IMR-90 (cell line): ENCODE measurements around the gene TAS1R1. TPM values are rescaled to one million over a fixed set of nuclear protein-coding genes. Genes with fewer than 3 reads are reported as not detected.

ENCODE experiments used
- ATAC-seq: fragments of 200-7000 bp; cut with Tn5 transposase; 2 replicates; pipeline ENCODE4 v1.9.1; 2020; ENCODE audit warnings: low read depth, mild to moderate bottlenecking, moderate library complexity
- BruUV-seq: library from RNA; stranded (reverse); fragments of 400-500 nt; replicated peaks from 2 replicates; lab custom pipeline; 2021; lab: Mats Ljungman, UMichigan
- CTCF ChIA-PET: fragments of 300-600 bp; formaldehyde crosslinking; extraction: SDS; loops from one replicate; lab custom pipeline; 2021; ENCODE audit warnings: antibody characterized with exemption; lab: Yijun Ruan, JAX
- POLR2A ChIA-PET: fragments of 300-600 bp; sonication (Branson Sonifier 250); formaldehyde crosslinking; loops from one replicate; lab custom pipeline; 2022; ENCODE audit warnings: antibody characterized with exemption; ENCODE audit not compliant: unreplicated experiment; lab: Charles Lee
- DNase-seq: peaks from one replicate; pipeline ENCODE4 v3.0.0; 2013
- H2AFZ ChIP-seq: replicated peaks from 2 replicates; pipeline ENCODE3; 2013; ENCODE audit warnings: low read length, mild to moderate bottlenecking; ENCODE audit not compliant: poor library complexity
- H2AK5ac ChIP-seq: 2 replicates; pipeline ENCODE4 v1.6.1; 2013; ENCODE audit warnings: low read depth, low read length, inconsistent platforms
- H2AK9ac ChIP-seq: replicated peaks from 2 replicates; pipeline ENCODE3; 2013; ENCODE audit warnings: mild to moderate bottlenecking, low read depth, low read length, moderate library complexity; ENCODE audit not compliant: poor library complexity
- H2BK120ac ChIP-seq: 2 replicates; pipeline ENCODE4 v1.6.1; 2013; ENCODE audit warnings: low read depth, low read length, inconsistent platforms
- H2BK15ac ChIP-seq: 3 replicates; pipeline ENCODE4 v1.6.1; 2013; ENCODE audit warnings: low read depth, low read length, inconsistent platforms
- H2BK20ac ChIP-seq: 2 replicates; pipeline ENCODE4 v1.6.1; 2013; ENCODE audit warnings: low read depth, mild to moderate bottlenecking, inconsistent platforms, low read length, moderate library complexity
- H2BK5ac ChIP-seq: 2 replicates; pipeline ENCODE4 v1.6.1; 2013; ENCODE audit warnings: mild to moderate bottlenecking, low read depth, low read length, inconsistent platforms; ENCODE audit not compliant: poor library complexity, severe bottlenecking
- H3K14ac ChIP-seq: replicated peaks from 2 replicates; pipeline ENCODE4 v1.6.1; 2013; ENCODE audit warnings: low read depth, low read length, inconsistent platforms
- H3K18ac ChIP-seq: 2 replicates; pipeline ENCODE4 v1.6.1; 2013; ENCODE audit warnings: low read depth, low read length, control low read depth
- H3K23ac ChIP-seq: 2 replicates; pipeline ENCODE4 v1.6.1; 2013; ENCODE audit warnings: low read depth, low read length, inconsistent platforms
- H3K27ac ChIP-seq: 2 replicates; pipeline ENCODE4 v1.5.1; 2013; ENCODE audit warnings: mild to moderate bottlenecking, control low read depth, low read length; ENCODE audit not compliant: insufficient read depth
- H3K27me3 ChIP-seq: 2 replicates; pipeline ENCODE4 v1.6.1; 2013; ENCODE audit warnings: low read length; ENCODE audit not compliant: control insufficient read depth, insufficient read depth
- H3K36me3 ChIP-seq: 2 replicates; pipeline ENCODE4 v1.6.1; 2013; ENCODE audit warnings: low read length, mixed read lengths; ENCODE audit not compliant: control insufficient read depth, insufficient read depth
- H3K4ac ChIP-seq: 2 replicates; pipeline ENCODE4 v1.6.1; 2013; ENCODE audit warnings: low read depth, low read length, inconsistent platforms
- H3K4me1 ChIP-seq: 2 replicates; pipeline ENCODE4 v1.6.1; 2013; ENCODE audit warnings: low read length, mixed read lengths; ENCODE audit not compliant: control insufficient read depth, insufficient read depth
- H3K4me2 ChIP-seq: 2 replicates; pipeline ENCODE4 v1.6.1; 2013; ENCODE audit warnings: low read depth, mild to moderate bottlenecking, control low read depth, low read length, moderate library complexity
- H3K4me3 ChIP-seq: 2 replicates; pipeline ENCODE4 v1.5.1; 2013; ENCODE audit warnings: low read depth, mild to moderate bottlenecking, control low read depth, low read length, moderate library complexity; ENCODE audit not compliant: insufficient read depth
- H3K56ac ChIP-seq: 2 replicates; pipeline ENCODE4 v1.6.1; 2013; ENCODE audit warnings: low read length, inconsistent platforms; ENCODE audit not compliant: insufficient read depth; ENCODE audit errors: extremely low read depth
- H3K79me1 ChIP-seq, 2 experiments: 2 replicates each; pipeline ENCODE4 v1.6.1; 2013; ENCODE audit warnings: low read length in 2 of 2, inconsistent platforms in 1 of 2, low read depth in 1 of 2
- H3K9ac ChIP-seq: 2 replicates; pipeline ENCODE4 v1.6.1; 2013; ENCODE audit warnings: low read depth, low read length, control low read depth
- H3K9me1 ChIP-seq: 2 replicates; pipeline ENCODE4 v1.6.1; 2013; ENCODE audit warnings: low read length, inconsistent platforms; ENCODE audit not compliant: insufficient read depth
- H3K9me3 ChIP-seq: 2 replicates; pipeline ENCODE4 v1.6.1; 2013; ENCODE audit warnings: low read length; ENCODE audit not compliant: control insufficient read depth, insufficient read depth
- H4K20me1 ChIP-seq: 2 replicates; pipeline ENCODE4 v1.6.1; 2013; ENCODE audit warnings: low read length, inconsistent platforms; ENCODE audit not compliant: insufficient read depth
- H4K5ac ChIP-seq: 2 replicates; pipeline ENCODE4 v1.6.1; 2013; ENCODE audit warnings: mild to moderate bottlenecking, low read depth, low read length, control low read depth
- H4K8ac ChIP-seq, 2 experiments: 2 replicates each; pipeline ENCODE4 v1.6.1; 2013; ENCODE audit warnings: low read depth in 2 of 2, low read length in 2 of 2, control low read depth in 1 of 2, inconsistent platforms in 1 of 2
- H4K91ac ChIP-seq: 2 replicates; pipeline ENCODE4 v1.6.1; 2013; ENCODE audit warnings: low read depth, low read length, inconsistent platforms; ENCODE audit not compliant: insufficient read depth
- BHLHE40 ChIP-seq: fragments of 150-350 bp; IDR thresholded peaks from 2 replicates; pipeline ENCODE4 v1.6.1; 2016; ENCODE audit warnings: mild to moderate bottlenecking, low read depth, low read length
- CEBPB ChIP-seq: IDR thresholded peaks from 2 replicates; pipeline ENCODE4 v1.6.1; 2012; ENCODE audit warnings: low read depth, low read length, improper control_type of control experiment
- CHD1 ChIP-seq: IDR thresholded peaks from 2 replicates; pipeline ENCODE4 v1.6.1; 2012; ENCODE audit warnings: low read depth, low read length, improper control_type of control experiment
- FOS ChIP-seq: fragments of 150-350 bp; IDR thresholded peaks from 2 replicates; pipeline ENCODE4 v1.6.1; 2016; ENCODE audit warnings: low read depth, low read length
- MAFK ChIP-seq: IDR thresholded peaks from 2 replicates; pipeline ENCODE4 v1.6.1; 2012; ENCODE audit warnings: low read depth, low read length, improper control_type of control experiment
- MAZ ChIP-seq: IDR thresholded peaks from 2 replicates; pipeline ENCODE4 v1.6.1; 2012; ENCODE audit warnings: low read depth, mild to moderate bottlenecking, low read length, improper control_type of control experiment, moderate library complexity, borderline replicate concordance
- MXI1 ChIP-seq: IDR thresholded peaks from 2 replicates; pipeline ENCODE4 v1.6.1; 2012; ENCODE audit warnings: low read depth, mild to moderate bottlenecking, low read length, moderate library complexity, borderline replicate concordance
- NFE2L2 ChIP-seq: fragments of 150-350 bp; IDR thresholded peaks from 2 replicates; pipeline ENCODE4 v1.6.1; 2016; ENCODE audit warnings: low read depth, mild to moderate bottlenecking, low read length
- POLR2A ChIP-seq: IDR thresholded peaks from 2 replicates; pipeline ENCODE4 v1.6.1; 2012; ENCODE audit warnings: mild to moderate bottlenecking, low read depth, low read length
- RAD21 ChIP-seq: IDR thresholded peaks from 2 replicates; pipeline ENCODE4 v1.6.1; 2012; ENCODE audit warnings: low read length, improper control_type of control experiment
- RCOR1 ChIP-seq: IDR thresholded peaks from 2 replicates; pipeline ENCODE4 v1.6.1; 2012; ENCODE audit warnings: mild to moderate bottlenecking, low read length, improper control_type of control experiment; ENCODE audit not compliant: insufficient replicate concordance
- RFX5 ChIP-seq: IDR thresholded peaks from 2 replicates; pipeline ENCODE4 v1.8.0; 2012; ENCODE audit warnings: low read depth, mild to moderate bottlenecking, low read length, moderate library complexity
- SMC3 ChIP-seq: fragments of 150-350 bp; IDR thresholded peaks from 2 replicates; pipeline ENCODE4 v1.6.1; 2016; ENCODE audit warnings: low read depth, mild to moderate bottlenecking, antibody characterized with exemption, low read length, moderate library complexity
- WGBS, 2 experiments: methylation state at CpG; one replicate each; pipeline versions ENCODE4 v1.1.5 to v1.1.7; 2013; ENCODE audit warnings: missing lambda C conversion rate in 2 of 2; ENCODE audit not compliant: insufficient read length in 1 of 2; ENCODE audit errors: extremely low coverage in 2 of 2; 5-methylcytosine and 5-hydroxymethylcytosine counted together
- dilution Hi-C: fragments of 300-500 bp; cut with HindIII; formaldehyde crosslinking; loops from one replicate; pipeline ENCODE4 v1.14.3; 2018; ENCODE audit warnings: low sequenced_read_pairs; ENCODE audit not compliant: unreplicated experiment
- in situ Hi-C: fragments of 300-500 bp; cut with MboI; formaldehyde crosslinking; loops from 3 replicates; pipeline ENCODE4 v1.14.3; 2019; ENCODE audit warnings: low sequenced_read_pairs, inconsistent platforms, mixed read lengths
- intact Hi-C: fragments of 100-400 bp; cut with micrococcal nuclease; formaldehyde crosslinking; loops from 2 replicates; pipeline ENCODE4 v1.10.0; 2022
- polyA plus RNA-seq, 3 experiments: library from polyadenylated mRNA; depleted of rRNA; stranded (reverse); fragments of >200 nt; gene quantifications; 2 replicates each; pipeline ENCODE4 v1.2.3, GENCODE V29; 2012; ENCODE audit warnings: low replicate concordance in 1 of 3
- total RNA-seq: library from RNA; depleted of rRNA; stranded (reverse); fragments of >200 nt; gene quantifications from 2 replicates; pipeline ENCODE4 v1.2.3, GENCODE V29; 2012
- TF ChIP-seq, protein P1 (sequence below): fragments of 150-350 bp; IDR thresholded peaks from 2 replicates; pipeline ENCODE4 v1.6.1; 2016; ENCODE audit warnings: low read depth, mild to moderate bottlenecking, low read length, moderate library complexity, borderline replicate concordance
- TF ChIP-seq, protein P2 (sequence below): fragments of 150-350 bp; IDR thresholded peaks from 2 replicates; pipeline ENCODE4 v1.6.1; 2017; ENCODE audit warnings: mild to moderate bottlenecking, antibody characterized with exemption, low read length, low read depth
- TF ChIP-seq, protein P3 (sequence below): conservative IDR thresholded peaks from 2 replicates; pipeline ENCODE4 v1.5.1; 2012; ENCODE audit warnings: mild to moderate bottlenecking, low read depth, low read length, improper control_type of control experiment

Gene TAS1R1
- total and polyA plus RNA-seq, 2 of the 4 experiments (the other 2 are of a cell fraction), result 0.05 TPM; not detected in 1

DNA sequence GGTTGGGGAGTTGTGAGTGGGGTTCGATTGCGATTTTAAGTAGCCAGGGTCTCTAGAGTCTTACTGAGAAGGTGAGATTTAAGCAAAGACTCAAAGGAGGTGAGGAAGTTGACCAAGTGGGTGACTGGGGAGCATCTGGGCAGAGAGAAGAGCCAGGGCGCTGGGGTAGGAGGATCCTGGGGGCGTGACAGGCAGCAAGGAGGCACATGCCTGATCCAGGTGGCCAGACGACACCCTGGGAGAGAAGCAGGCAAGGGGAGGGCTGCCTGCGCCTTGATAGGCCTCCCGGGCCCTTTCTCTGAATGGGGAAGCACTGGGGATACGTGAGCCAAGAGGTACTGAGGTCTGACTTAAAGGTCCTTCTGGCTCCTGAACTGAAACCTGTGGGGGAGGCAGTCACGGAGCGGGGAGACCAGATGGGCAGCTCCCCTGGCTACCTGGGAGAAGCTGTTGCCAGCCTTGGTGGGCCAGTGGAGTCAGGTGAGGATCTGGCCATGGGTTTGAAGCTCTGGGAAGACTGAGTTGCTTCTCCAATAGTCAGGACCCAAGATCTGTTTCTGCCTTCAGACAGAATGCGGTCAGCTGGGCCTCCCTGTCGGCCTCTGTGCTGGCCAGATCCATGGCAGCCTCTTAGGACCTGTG lies 30.1 kb downstream of the TAS1R1 start:
- in situ Hi-C loops, result no loop called here
- Histone ChIP-seq H3K14ac (no peak overlapping the region), H2AK5ac (no peak overlapping the region), H2AK9ac (no peak overlapping the region), H2BK15ac (no peak overlapping the region), H4K20me1 (peaks cover 32% of the 10 kb centered on the region), H3K18ac (no peak overlapping the region), H3K4me3 (no peak overlapping the region), H4K91ac (no peak overlapping the region), H3K4me2 (no peak overlapping the region), H2BK120ac (no peak overlapping the region), H2BK5ac (no peak overlapping the region), H3K79me1 (peaks cover 15 to 55% of the 10 kb centered on the region in 2 experiments), H4K5ac (no peak overlapping the region), H2BK20ac (no peak overlapping the region), H3K9me3 (no peaks in the 10 kb centered on the region), H3K56ac (no peak overlapping the region), H2AFZ (no peak overlapping the region), H3K23ac (no peak overlapping the region), H3K4me1 (peaks cover 7% of the 10 kb centered on the region), H3K27ac (no peak overlapping the region), H4K8ac (no peak overlapping the region), H3K9me1 (peaks cover 11% of the 10 kb centered on the region; the same call in 1 of the 2 replicates), H3K27me3 (no peaks in the 10 kb centered on the region), H3K9ac (no peak overlapping the region), H3K36me3 (peaks cover 34% of the 10 kb centered on the region), H3K4ac (no peak overlapping the region)
- ChIA-PET CTCF (no interaction called here), POLR2A (no interaction called here)
- dilution Hi-C loops, result no loop called here
- WGBS, 2 experiments, result 78% methylated on average over 5 of the region's 12 CpGs; no CpG with 5 or more reads in 1 of the 2 experiments
- intact Hi-C loops, result no loop called here
- TF ChIP-seq MAZ (no peak), RAD21 (no peak), BHLHE40 (no peak), CEBPB (no peak), CHD1 (no peak), NFE2L2 (no peak), SMC3 (no peak), MXI1 (no peak), POLR2A (no peak), RCOR1 (no peak), RFX5 (no peak), FOS (no peak), MAFK (no peak)
- TF ChIP-seq, protein P1, sequence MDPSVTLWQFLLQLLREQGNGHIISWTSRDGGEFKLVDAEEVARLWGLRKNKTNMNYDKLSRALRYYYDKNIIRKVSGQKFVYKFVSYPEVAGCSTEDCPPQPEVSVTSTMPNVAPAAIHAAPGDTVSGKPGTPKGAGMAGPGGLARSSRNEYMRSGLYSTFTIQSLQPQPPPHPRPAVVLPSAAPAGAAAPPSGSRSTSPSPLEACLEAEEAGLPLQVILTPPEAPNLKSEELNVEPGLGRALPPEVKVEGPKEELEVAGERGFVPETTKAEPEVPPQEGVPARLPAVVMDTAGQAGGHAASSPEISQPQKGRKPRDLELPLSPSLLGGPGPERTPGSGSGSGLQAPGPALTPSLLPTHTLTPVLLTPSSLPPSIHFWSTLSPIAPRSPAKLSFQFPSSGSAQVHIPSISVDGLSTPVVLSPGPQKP, result no peak
- TF ChIP-seq, protein P2, sequence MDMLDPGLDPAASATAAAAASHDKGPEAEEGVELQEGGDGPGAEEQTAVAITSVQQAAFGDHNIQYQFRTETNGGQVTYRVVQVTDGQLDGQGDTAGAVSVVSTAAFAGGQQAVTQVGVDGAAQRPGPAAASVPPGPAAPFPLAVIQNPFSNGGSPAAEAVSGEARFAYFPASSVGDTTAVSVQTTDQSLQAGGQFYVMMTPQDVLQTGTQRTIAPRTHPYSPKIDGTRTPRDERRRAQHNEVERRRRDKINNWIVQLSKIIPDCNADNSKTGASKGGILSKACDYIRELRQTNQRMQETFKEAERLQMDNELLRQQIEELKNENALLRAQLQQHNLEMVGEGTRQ, result no peak
- TF ChIP-seq, protein P3, sequence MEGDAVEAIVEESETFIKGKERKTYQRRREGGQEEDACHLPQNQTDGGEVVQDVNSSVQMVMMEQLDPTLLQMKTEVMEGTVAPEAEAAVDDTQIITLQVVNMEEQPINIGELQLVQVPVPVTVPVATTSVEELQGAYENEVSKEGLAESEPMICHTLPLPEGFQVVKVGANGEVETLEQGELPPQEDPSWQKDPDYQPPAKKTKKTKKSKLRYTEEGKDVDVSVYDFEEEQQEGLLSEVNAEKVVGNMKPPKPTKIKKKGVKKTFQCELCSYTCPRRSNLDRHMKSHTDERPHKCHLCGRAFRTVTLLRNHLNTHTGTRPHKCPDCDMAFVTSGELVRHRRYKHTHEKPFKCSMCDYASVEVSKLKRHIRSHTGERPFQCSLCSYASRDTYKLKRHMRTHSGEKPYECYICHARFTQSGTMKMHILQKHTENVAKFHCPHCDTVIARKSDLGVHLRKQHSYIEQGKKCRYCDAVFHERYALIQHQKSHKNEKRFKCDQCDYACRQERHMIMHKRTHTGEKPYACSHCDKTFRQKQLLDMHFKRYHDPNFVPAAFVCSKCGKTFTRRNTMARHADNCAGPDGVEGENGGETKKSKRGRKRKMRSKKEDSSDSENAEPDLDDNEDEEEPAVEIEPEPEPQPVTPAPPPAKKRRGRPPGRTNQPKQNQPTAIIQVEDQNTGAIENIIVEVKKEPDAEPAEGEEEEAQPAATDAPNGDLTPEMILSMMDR, result no peak
- ATAC-seq, result no peak
- no TSS peak for BruUV-seq
- DNase-seq, result no peak
